ENCODE results near the gene KDM4D.

KDM4D gene

GRCh38 chr11:94933223-94934130 lies 40.0 kb upstream of the KDM4D start:
- no peak overlapping the region for H3K4me3 ChIP-seq (ENCODE audit: low read depth in 1 of 2, low read length in 2 of 2)
- peaks cover 0 to 5% of the 10 kb centered on the region in 2 donors for H3K4me1 ChIP-seq (ENCODE audit: control insufficient read depth in 1 of 2, insufficient read depth in 2 of 2, low read length in 2 of 2)
- H3K27me3 ChIP-seq (ENCODE audit: control insufficient read depth in 1 of 2, insufficient read depth in 2 of 2, low read length in 2 of 2), result no peaks in the 10 kb centered on the region
- no peak overlapping the region for H3K9ac ChIP-seq (ENCODE audit: low read depth in 1 of 2, low read length in 2 of 2)
- no peaks in the 10 kb centered on the region for H3K36me3 ChIP-seq (ENCODE audit: control insufficient read depth in 1 of 2, insufficient read depth in 2 of 2, low read length in 2 of 2)
- no peaks in the 10 kb centered on the region for H3K9me3 ChIP-seq (ENCODE audit: control insufficient read depth in 1 of 2, low read length in 2 of 2)
- no peak overlapping the region for H3K27ac ChIP-seq (ENCODE audit: low read depth, low read length)

DNA sequence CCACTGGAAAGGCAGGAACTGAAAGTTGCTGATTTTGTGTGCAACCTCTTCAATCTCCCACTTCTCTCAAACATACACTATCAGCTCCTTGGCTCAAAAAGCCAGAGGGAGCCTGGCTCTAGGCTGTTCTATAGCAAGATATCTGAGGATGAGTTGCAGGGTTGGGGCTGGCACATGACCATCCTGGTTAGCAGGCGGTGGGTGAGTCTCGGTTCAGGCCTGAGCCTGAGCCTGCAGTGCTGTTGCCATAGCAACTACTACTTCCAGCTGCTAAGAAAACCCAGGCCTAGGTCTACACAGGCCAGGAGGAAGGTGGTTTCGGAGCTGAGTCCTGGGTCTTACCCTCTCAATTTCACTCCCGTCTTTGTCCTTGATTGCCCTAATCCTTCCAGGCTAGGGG lies 39.1 kb upstream of the KDM4D start:
- no peak overlapping the region for H3K9ac ChIP-seq (ENCODE audit: low read depth in 1 of 2, low read length in 2 of 2)
- no peak overlapping the region for H3K4me3 ChIP-seq (ENCODE audit: low read depth in 1 of 2, low read length in 2 of 2)
- H3K9me3 ChIP-seq (ENCODE audit: control insufficient read depth in 1 of 2, low read length in 2 of 2), result no peaks in the 10 kb centered on the region
- no peak overlapping the region for H3K27ac ChIP-seq (ENCODE audit: low read depth, low read length)
- peaks cover 0 to 5% of the 10 kb centered on the region in 2 donors for H3K4me1 ChIP-seq (ENCODE audit: control insufficient read depth in 1 of 2, insufficient read depth in 2 of 2, low read length in 2 of 2)
- H3K36me3 ChIP-seq (ENCODE audit: control insufficient read depth in 1 of 2, insufficient read depth in 2 of 2, low read length in 2 of 2), result no peaks in the 10 kb centered on the region
- no peaks in the 10 kb centered on the region for H3K27me3 ChIP-seq (ENCODE audit: control insufficient read depth in 1 of 2, insufficient read depth in 2 of 2, low read length in 2 of 2)

GRCh38 chr11:94934846-94935245 lies 38.7 kb upstream of the KDM4D start:
- no peaks in the 10 kb centered on the region for H3K27me3 ChIP-seq (ENCODE audit: control insufficient read depth in 1 of 2, insufficient read depth in 2 of 2, low read length in 2 of 2)
- H3K9ac ChIP-seq (ENCODE audit: low read depth in 1 of 2, low read length in 2 of 2), result no peak overlapping the region
- H3K27ac ChIP-seq (ENCODE audit: low read depth, low read length), result no peak overlapping the region
- no peak overlapping the region for H3K4me3 ChIP-seq (ENCODE audit: low read depth in 1 of 2, low read length in 2 of 2)
- H3K9me3 ChIP-seq (ENCODE audit: control insufficient read depth in 1 of 2, low read length in 2 of 2), result no peaks in the 10 kb centered on the region
- H3K4me1 ChIP-seq (ENCODE audit: control insufficient read depth in 1 of 2, insufficient read depth in 2 of 2, low read length in 2 of 2), result peaks cover 0 to 5% of the 10 kb centered on the region in 2 donors
- H3K36me3 ChIP-seq (ENCODE audit: control insufficient read depth in 1 of 2, insufficient read depth in 2 of 2, low read length in 2 of 2), result no peaks in the 10 kb centered on the region

- Histone ChIP-seq H3K4me1 (ENCODE audit: control insufficient read depth in 1 of 2, insufficient read depth in 2 of 2, low read length in 2 of 2) (peaks cover 0 to 5% of the 10 kb centered on the region in 2 donors), H3K9me3 (ENCODE audit: control insufficient read depth in 1 of 2, low read length in 2 of 2) (no peaks in the 10 kb centered on the region), H3K27me3 (ENCODE audit: control insufficient read depth in 1 of 2, insufficient read depth in 2 of 2, low read length in 2 of 2) (no peaks in the 10 kb centered on the region), H3K27ac (ENCODE audit: low read depth, low read length) (no peak overlapping the region), H3K4me3 (ENCODE audit: low read depth in 1 of 2, low read length in 2 of 2) (no peak overlapping the region), H3K36me3 (ENCODE audit: control insufficient read depth in 1 of 2, insufficient read depth in 2 of 2, low read length in 2 of 2) (no peaks in the 10 kb centered on the region), H3K9ac (ENCODE audit: low read depth in 1 of 2, low read length in 2 of 2) (no peak overlapping the region)
These were observed 35.1 kb upstream of the KDM4D start for GRCh38 chr11:94938095-94939055.

DNA sequence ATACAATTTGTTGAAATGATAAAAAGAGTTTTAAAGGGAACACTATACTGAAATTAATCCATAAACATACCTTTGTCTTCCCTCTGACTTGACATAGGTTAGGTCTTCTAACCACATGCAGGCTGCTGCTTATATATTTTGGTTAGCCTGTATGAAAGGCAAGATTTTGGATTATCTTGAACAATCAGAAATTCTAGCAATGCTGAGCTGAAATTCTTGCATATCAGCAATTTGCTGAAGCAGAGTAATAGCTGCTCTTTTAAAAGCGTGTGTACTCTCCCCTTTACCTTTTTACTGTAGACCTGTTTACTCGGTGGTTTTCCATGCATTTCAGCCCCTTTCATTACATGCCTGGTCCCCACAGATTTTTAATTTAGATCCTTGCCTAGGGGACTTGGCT lies 34.2 kb upstream of the KDM4D start:
- no peak overlapping the region for H3K4me3 ChIP-seq (ENCODE audit: low read depth in 1 of 2, low read length in 2 of 2)
- no peaks in the 10 kb centered on the region for H3K36me3 ChIP-seq (ENCODE audit: control insufficient read depth in 1 of 2, insufficient read depth in 2 of 2, low read length in 2 of 2)
- no peaks in the 10 kb centered on the region for H3K4me1 ChIP-seq (ENCODE audit: control insufficient read depth in 1 of 2, insufficient read depth in 2 of 2, low read length in 2 of 2)
- no peaks in the 10 kb centered on the region for H3K27me3 ChIP-seq (ENCODE audit: control insufficient read depth in 1 of 2, insufficient read depth in 2 of 2, low read length in 2 of 2)
- H3K9me3 ChIP-seq (ENCODE audit: control insufficient read depth in 1 of 2, low read length in 2 of 2), result no peaks in the 10 kb centered on the region
- no peak overlapping the region for H3K9ac ChIP-seq (ENCODE audit: low read depth in 1 of 2, low read length in 2 of 2)
- no peak overlapping the region for H3K27ac ChIP-seq (ENCODE audit: low read depth, low read length)

DNA sequence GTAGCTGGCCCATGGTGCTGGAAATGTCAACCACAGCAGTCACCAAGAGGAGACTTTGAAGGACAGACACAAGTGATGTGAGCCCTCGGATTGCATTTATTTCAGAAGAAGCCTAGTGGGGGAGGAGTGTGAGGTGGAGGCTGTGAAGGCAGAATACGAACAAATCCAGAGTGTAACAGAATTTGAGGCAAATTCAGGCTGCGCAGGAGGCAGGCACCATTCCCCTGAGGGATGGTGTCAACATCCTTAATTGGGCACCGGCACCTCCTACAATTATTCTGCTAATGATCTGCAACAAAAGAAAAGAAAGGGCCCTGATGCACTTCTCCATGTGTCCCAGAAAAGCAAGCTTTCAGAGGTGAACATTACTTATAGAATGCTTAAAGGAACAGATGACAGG lies 32.4 kb upstream of the KDM4D start:
- no peak overlapping the region for H3K4me3 ChIP-seq (ENCODE audit: low read depth in 1 of 2, low read length in 2 of 2)
- H3K9ac ChIP-seq (ENCODE audit: low read depth in 1 of 2, low read length in 2 of 2), result no peak overlapping the region
- no peaks in the 10 kb centered on the region for H3K9me3 ChIP-seq (ENCODE audit: control insufficient read depth in 1 of 2, low read length in 2 of 2)
- no peaks in the 10 kb centered on the region for H3K4me1 ChIP-seq (ENCODE audit: control insufficient read depth in 1 of 2, insufficient read depth in 2 of 2, low read length in 2 of 2)
- H3K27ac ChIP-seq (ENCODE audit: low read depth, low read length), result no peak overlapping the region
- H3K27me3 ChIP-seq (ENCODE audit: control insufficient read depth in 1 of 2, insufficient read depth in 2 of 2, low read length in 2 of 2), result no peaks in the 10 kb centered on the region
- H3K36me3 ChIP-seq (ENCODE audit: control insufficient read depth in 1 of 2, insufficient read depth in 2 of 2, low read length in 2 of 2), result no peaks in the 10 kb centered on the region

DNA sequence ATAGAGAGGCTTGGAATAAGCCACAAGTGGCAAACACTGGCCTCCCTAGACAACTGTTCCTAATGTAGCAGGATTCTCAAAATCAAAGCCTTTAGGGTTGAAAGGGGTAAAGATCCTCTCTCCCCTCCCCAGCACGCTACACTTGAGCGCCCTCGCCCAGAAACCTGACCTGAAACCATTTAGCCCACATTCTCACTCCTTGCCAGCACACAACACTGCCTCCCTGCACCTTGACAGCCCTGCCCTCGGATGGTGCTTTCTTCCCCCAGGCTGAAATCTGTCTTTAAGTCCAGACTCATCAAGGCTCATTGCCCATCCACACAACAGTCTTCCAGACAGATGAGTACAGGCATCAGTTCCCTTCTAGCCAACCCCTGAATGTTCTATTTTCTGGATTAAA lies 26.7 kb upstream of the KDM4D start:
- H3K9me3 ChIP-seq (ENCODE audit: control insufficient read depth in 1 of 2, low read length in 2 of 2), result no peaks in the 10 kb centered on the region
- H3K27me3 ChIP-seq (ENCODE audit: control insufficient read depth in 1 of 2, insufficient read depth in 2 of 2, low read length in 2 of 2), result no peaks in the 10 kb centered on the region
- no peak overlapping the region for H3K4me3 ChIP-seq (ENCODE audit: low read depth in 1 of 2, low read length in 2 of 2)
- H3K36me3 ChIP-seq (ENCODE audit: control insufficient read depth in 1 of 2, insufficient read depth in 2 of 2, low read length in 2 of 2), result no peaks in the 10 kb centered on the region
- no peak overlapping the region for H3K27ac ChIP-seq (ENCODE audit: low read depth, low read length)
- no peaks in the 10 kb centered on the region for H3K4me1 ChIP-seq (ENCODE audit: control insufficient read depth in 1 of 2, insufficient read depth in 2 of 2, low read length in 2 of 2)
- H3K9ac ChIP-seq (ENCODE audit: low read depth in 1 of 2, low read length in 2 of 2), result no peak overlapping the region

GRCh38 chr11:94948070-94948617 lies 25.4 kb upstream of the KDM4D start:
- Histone ChIP-seq H3K9me3 (ENCODE audit: control insufficient read depth in 1 of 2, low read length in 2 of 2) (no peaks in the 10 kb centered on the region), H3K27ac (ENCODE audit: low read depth, low read length) (no peak overlapping the region), H3K4me3 (ENCODE audit: low read depth in 1 of 2, low read length in 2 of 2) (no peak overlapping the region), H3K27me3 (ENCODE audit: control insufficient read depth in 1 of 2, insufficient read depth in 2 of 2, low read length in 2 of 2) (no peaks in the 10 kb centered on the region), H3K9ac (ENCODE audit: low read depth in 1 of 2, low read length in 2 of 2) (no peak overlapping the region), H3K36me3 (ENCODE audit: control insufficient read depth in 1 of 2, insufficient read depth in 2 of 2, low read length in 2 of 2) (no peaks in the 10 kb centered on the region), H3K4me1 (ENCODE audit: control insufficient read depth in 1 of 2, insufficient read depth in 2 of 2, low read length in 2 of 2) (no peaks in the 10 kb centered on the region)

DNA sequence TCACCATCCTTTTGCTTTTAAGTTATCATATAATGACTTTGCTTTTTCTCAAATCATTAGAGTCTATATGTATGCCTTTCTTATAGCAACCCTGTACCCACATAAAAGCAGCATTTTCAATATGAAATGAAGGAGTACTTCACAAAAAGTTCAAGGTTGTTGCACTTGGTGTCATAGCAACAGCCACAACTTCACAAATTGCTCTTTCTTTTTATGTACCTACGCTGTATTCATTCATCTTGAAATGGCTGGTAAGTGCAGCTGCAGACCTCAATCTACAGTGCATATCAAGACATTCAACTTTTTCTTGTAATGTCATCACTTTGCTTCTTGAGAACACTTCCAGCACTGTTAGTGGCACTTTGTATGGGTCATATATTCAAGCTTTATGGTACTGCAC lies 18.8 kb upstream of the KDM4D start:
- Histone ChIP-seq H3K9ac (ENCODE audit: low read depth in 1 of 2, low read length in 2 of 2) (no peak overlapping the region), H3K27me3 (ENCODE audit: control insufficient read depth in 1 of 2, insufficient read depth in 2 of 2, low read length in 2 of 2) (no peaks in the 10 kb centered on the region), H3K9me3 (ENCODE audit: control insufficient read depth in 1 of 2, low read length in 2 of 2) (no peaks in the 10 kb centered on the region), H3K36me3 (ENCODE audit: control insufficient read depth in 1 of 2, insufficient read depth in 2 of 2, low read length in 2 of 2) (peaks cover under 1 to 5% of the 10 kb centered on the region in 2 donors), H3K4me1 (ENCODE audit: control insufficient read depth in 1 of 2, insufficient read depth in 2 of 2, low read length in 2 of 2) (no peaks in the 10 kb centered on the region), H3K27ac (ENCODE audit: low read depth, low read length) (no peak overlapping the region), H3K4me3 (ENCODE audit: low read depth in 1 of 2, low read length in 2 of 2) (no peak overlapping the region)

GRCh38 chr11:94956963-94957362 lies 16.5 kb upstream of the KDM4D start:
- H3K27me3 ChIP-seq (ENCODE audit: control insufficient read depth in 1 of 2, insufficient read depth in 2 of 2, low read length in 2 of 2), result no peaks in the 10 kb centered on the region
- no peak overlapping the region for H3K4me3 ChIP-seq (ENCODE audit: low read depth in 1 of 2, low read length in 2 of 2)
- no peak overlapping the region for H3K9ac ChIP-seq (ENCODE audit: low read depth in 1 of 2, low read length in 2 of 2)
- no peak overlapping the region for H3K27ac ChIP-seq (ENCODE audit: low read depth, low read length)
- H3K9me3 ChIP-seq (ENCODE audit: control insufficient read depth in 1 of 2, low read length in 2 of 2), result no peaks in the 10 kb centered on the region
- H3K4me1 ChIP-seq (ENCODE audit: control insufficient read depth in 1 of 2, insufficient read depth in 2 of 2, low read length in 2 of 2), result peaks cover 0 to 7% of the 10 kb centered on the region in 2 donors
- H3K36me3 ChIP-seq (ENCODE audit: control insufficient read depth in 1 of 2, insufficient read depth in 2 of 2, low read length in 2 of 2), result peaks cover 8 to 12% of the 10 kb centered on the region in 2 donors

Measured in duodenal mucosa (tissue), 2 donors.